EL (cell line): ENCODE results near the gene OR13A1.
"Not testable (repeated sequence)": the region's sequence is repeated elsewhere in the genome, so short reads cannot be mapped to it uniquely, and the experiment has no call there.

Source experiments
- DNase-seq: peaks from one replicate; pipeline ENCODE4 v3.0.0-alpha.2; 2016

Gene OR13A1

DNA sequence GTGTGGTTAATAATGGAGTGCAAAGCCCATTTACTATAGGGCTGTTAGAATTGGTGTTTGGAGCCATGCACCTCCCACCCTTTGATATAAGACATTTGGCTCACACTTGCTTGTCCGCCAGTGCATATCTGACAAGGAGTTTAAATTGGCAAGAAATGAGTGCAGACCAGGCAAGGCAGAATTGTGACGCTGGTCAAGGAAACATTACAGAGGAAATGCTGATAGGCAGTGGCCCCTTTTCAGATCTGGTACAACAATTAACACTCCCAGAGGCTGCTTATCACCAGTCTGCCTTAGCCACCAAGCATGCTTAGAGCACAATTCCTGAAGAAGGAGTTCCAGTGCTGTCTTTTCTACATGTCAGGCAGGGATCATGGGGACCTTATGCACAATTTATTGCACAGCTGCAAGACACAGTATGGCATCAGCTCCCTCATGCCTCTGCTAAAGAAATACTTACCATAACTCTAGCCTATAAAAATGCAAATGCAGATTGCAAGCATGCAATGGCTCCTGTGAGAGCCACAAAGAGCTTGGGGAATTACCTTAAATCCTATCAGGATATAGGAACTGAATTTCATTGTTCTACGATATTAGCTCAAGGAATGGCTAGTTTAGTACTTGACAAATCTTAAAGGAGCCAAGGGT lies 35.2 kb downstream of the OR13A1 start:
- DNase-seq: no peak

DNA sequence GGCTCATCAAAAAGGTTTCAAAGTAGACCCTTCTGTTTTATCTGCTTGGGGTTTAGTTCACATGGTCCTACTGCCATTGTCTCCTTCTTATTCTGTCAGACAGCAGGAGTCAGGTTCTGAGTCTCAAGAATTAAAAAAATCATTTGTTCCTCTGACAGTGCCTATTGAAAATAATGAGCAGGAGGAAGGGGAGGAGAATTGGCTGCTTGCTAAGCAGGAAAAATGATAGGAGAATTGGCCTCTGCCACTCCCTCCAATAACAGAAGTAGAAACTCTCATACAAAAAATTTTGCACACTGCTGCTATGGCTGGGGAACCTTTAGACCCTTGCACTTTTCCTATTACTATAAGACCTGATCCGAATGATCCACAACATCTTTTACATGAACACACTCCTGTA lies 35.7 kb downstream of the OR13A1 start:
- DNase-seq: no peak

DNA sequence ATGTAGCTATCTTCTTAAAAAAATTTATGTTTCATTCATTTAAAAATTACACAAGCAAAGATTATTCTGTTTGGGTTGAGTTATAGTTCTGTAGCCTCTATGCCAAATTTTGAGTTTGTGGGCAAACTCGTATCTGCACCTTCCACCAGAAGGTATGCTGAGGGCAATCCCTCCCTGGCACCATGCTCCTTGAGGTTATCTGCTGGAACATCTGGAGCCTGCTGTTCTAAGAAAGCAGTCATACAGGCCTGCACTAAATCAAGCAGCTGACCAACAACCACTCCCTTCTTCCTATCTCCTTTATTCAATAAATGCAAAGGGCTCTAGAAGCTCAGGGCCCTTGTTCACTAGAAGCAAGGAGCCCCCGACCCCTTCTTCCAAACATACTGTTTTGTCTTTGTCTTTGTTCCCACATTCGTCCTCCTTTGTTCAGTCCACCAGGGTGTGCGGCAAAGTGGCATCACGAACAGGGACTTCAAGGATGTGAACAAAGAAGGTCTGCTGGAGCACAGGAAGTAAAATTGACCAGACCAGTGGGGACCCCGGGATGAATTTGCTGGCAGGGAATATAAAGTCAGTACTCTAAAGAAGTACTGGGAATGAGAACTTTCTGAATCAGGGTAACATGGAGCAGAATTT lies 36.4 kb downstream of the OR13A1 start:
- no peak for DNase-seq

GRCh38 chr10:45276146-45276545 lies 39.3 kb downstream of the OR13A1 start:
- not testable (repeated sequence) for DNase-seq

DNA sequence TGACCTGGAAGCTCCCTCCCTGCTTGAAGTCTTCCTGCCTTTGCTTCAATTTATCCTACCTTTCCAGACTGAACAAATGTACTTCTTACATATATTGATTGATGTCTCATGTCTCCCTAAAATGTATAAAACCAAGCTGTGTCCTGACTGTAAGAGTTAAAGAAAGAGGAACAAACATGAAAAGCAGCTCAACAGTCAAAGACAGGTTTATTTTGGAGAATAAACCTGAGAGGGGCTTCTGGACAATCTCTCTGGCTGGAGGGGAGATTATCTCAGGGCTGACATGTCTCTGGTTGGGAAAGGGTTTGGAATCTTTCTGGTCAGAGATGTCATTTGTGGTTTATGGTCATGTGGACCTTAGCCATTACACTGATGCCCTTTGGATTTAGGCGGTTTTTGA lies 41.0 kb downstream of the OR13A1 start:
- DNase-seq: no peak

DNA sequence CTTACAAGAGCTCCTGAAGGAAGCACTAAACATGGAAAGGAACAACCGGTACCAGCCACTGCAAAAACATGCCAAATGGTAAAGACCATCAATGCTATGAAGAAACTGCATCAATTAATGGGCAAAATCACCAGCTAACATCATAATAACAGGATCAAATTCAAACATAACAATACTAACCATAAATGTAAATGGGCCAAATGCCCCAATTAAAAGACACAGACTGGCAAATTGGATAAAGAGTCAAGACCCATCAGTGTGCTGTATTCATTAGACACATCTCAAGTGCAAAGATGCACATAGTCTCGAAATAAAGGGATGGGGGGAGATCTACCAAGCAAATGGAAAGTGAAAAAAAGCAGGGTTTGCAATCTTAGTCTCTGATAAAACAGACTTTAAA lies 47.6 kb downstream of the OR13A1 start:
- not testable (repeated sequence) for DNase-seq

DNA sequence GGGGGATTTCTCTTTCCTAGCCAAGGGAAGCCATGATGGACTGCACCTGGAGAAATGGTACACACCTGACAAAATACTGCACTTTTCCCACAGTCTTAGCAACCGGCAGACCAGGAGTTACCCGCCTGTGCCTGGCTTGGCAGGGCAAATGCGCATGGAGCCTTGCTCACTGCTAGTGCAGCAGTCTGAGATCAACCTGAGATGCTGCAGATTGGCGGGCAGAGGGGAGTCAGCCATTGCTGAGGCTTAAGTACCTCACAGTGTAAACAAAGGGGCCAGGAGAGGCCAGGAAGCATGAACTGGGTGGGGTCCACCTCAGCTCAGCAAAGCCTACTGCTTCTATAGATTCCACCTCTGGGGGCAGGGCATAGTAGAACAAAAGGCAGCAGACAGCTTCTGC lies 49.4 kb downstream of the OR13A1 start:
- no peak for DNase-seq

- DNase-seq: no peak
Measured at GRCh38 chr10:45261946-45262345, 53.5 kb downstream of the OR13A1 start.

DNA sequence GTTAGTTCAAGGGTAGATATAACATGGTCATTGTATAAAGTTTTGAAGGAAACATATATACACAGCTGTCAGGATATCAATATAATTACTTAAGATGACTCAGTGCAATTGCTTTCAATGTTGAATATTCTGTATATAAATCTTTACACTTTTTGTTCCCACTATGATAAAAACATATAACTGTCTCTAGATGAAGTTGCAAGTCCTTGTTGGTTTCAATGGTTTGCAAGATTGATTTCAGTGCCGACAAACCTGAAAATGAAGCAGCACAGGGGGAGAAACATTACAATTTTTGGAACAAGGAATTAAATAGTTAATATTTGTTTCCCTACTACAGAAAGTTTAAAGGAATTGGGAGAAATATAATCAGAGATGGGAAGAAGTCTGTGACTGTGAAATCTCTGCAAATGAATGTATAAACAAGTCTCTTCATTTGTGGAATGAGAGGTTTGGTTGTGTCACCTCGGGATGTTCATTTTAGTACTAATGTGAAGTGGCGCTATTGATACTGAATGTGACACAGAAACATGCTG lies 54.1 kb downstream of the OR13A1 start:
- no peak for DNase-seq

- not testable (repeated sequence) for DNase-seq
Measured at GRCh38 chr10:45260635-45261034, 54.8 kb downstream of the OR13A1 start.

- DNase-seq: not testable (repeated sequence)
Measured at GRCh38 chr10:45259786-45260495, 55.5 kb downstream of the OR13A1 start.

- DNase-seq: no peak
Measured at GRCh38 chr10:45257600-45257999, 57.8 kb downstream of the OR13A1 start.

DNA sequence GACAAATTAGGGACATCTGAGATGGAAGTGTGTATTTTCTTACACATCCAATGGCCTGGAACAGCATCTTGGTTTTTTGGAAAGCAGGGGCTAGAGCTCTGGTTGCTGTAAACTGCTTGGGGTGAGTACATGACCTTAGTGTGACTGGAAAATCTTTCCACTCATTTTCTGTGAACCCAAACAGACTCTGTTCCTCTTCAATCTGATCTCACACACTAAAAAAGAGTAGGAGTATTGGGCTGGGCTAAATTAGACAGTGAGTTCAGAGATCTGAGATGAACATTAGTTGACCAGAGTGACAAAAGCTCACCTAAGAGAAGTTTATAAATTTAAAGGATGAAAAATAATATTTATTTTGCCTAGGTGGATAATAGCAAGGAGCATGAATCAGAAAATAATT lies 59.2 kb downstream of the OR13A1 start:
- no peak for DNase-seq

DNA sequence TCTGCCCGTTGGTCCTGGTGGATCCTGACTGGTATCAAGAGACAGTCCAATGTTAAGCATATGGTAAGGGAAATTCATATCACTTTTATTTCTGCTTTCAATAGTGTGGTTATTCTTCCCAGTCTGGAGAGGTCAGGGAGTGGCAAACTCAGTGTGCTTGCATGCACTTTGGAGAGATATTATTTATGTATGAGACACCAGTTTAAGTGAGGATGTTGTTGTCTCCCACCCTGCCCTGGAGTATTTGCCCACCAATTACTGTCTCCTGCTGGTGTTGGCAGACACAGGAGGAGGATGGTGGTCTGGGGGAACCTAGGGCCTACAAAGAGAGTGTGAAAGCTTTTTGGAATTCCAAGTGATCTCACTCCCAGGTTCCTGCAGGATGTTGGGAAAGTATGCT lies 59.7 kb downstream of the OR13A1 start:
- no peak for DNase-seq

DNA sequence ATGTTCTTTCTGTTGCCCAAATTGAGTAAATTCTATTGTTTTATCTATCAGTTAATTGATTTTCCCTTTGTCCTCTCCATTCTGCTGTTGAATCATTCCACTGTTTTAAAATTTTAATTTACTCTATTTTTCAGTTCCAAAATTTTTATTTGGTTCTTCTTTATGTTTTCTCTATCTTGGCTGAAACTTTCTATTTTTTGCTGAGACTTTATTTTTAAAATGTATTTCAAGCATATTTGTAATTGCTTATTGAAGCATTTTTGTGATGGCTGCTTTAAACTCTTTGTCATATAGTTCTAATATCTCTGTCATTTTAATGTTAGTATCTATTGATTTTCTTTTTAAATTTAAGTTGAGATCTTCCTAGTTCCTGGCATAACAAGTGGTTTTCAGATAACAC lies 60.5 kb downstream of the OR13A1 start:
- DNase-seq: no peak

DNA sequence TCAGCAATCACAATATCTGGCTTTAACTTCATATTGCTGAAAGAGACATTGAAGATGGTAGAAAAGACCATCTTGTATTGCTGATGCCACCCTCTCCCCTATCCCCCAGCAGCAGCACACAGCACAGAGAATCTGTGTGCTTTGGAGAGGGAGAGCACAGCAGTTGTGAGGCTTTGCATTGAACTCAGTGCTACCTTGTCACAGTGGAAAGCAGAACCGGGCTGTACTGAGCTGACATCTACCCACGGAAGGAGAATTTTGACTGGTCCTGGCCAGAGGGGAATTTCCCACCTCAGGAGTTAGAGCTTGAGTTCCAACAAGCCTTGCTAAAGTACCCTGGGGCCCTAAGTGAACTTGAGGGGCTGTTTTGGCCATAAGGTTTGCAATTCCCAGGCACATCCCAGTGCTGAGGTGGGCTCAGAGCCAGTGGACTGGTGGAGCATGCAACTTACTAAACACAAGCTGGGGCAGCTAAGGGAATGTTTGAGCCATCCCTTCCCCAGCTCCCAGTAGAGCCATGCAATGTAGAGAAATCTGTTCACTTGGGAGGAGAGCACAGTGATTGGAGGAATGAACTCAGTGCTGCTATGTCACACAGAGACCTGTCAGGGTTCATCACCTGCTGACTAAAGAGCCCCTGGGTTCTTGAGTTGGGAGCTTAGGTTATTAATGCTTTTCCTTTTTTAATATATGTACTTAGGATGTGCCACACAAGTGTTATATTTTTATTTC lies 62.1 kb downstream of the OR13A1 start:
- no peak for DNase-seq
